ENCODE data around the gene NCKAP5.
A peak's percentile ranks its signal among the peaks of the same experiment; 100 is the strongest.

NCKAP5 gene

GRCh38 chr2:132754392-132754791 is 813.9 kb downstream of the NCKAP5 start:
- no peak for DNase-seq (ENCODE audit: low spot score)

- no peak for DNase-seq (ENCODE audit: low spot score)
Observed at GRCh38 chr2:132752421-132753206, 815.6 kb downstream of the NCKAP5 start.

- DNase-seq (ENCODE audit: low spot score): no peak
Observed at GRCh38 chr2:132751836-132752235, 816.4 kb downstream of the NCKAP5 start.

GRCh38 chr2:132750606-132751005 is 817.7 kb downstream of the NCKAP5 start:
- DNase-seq (ENCODE audit: low spot score): no peak

- DNase-seq (ENCODE audit: low spot score): no peak
Observed at GRCh38 chr2:132747046-132747445, 821.2 kb downstream of the NCKAP5 start.

- no peak for DNase-seq (ENCODE audit: low spot score)
Observed at GRCh38 chr2:132741754-132742153, 826.5 kb downstream of the NCKAP5 start.

GRCh38 chr2:132740081-132740720 is 828.1 kb downstream of the NCKAP5 start:
- no peak for DNase-seq (ENCODE audit: low spot score)

- DNase-seq (ENCODE audit: low spot score): no peak
Observed at GRCh38 chr2:132738223-132738622, 830.0 kb downstream of the NCKAP5 start.

GRCh38 chr2:132736059-132736458 is 832.2 kb downstream of the NCKAP5 start:
- DNase-seq (ENCODE audit: low spot score): no peak

GRCh38 chr2:132734961-132735360 is 833.3 kb downstream of the NCKAP5 start:
- no peak for DNase-seq (ENCODE audit: low spot score)

- no peak for DNase-seq (ENCODE audit: low spot score)
Observed at GRCh38 chr2:132733094-132733493, 835.2 kb downstream of the NCKAP5 start.

- no peak for DNase-seq (ENCODE audit: low spot score)
Observed at GRCh38 chr2:132732694-132733093, 835.6 kb downstream of the NCKAP5 start.

GRCh38 chr2:132731441-132731840 is 836.8 kb downstream of the NCKAP5 start:
- DNase-seq (ENCODE audit: low spot score): no peak

- no peak for DNase-seq (ENCODE audit: low spot score)
Observed at GRCh38 chr2:132730611-132731010, 837.7 kb downstream of the NCKAP5 start.

GRCh38 chr2:132729522-132729921 is 838.7 kb downstream of the NCKAP5 start:
- DNase-seq (ENCODE audit: low spot score): no peak

GRCh38 chr2:132726155-132726554 is 842.1 kb downstream of the NCKAP5 start:
- no peak for DNase-seq (ENCODE audit: low spot score)

GRCh38 chr2:132725748-132726147 is 842.5 kb downstream of the NCKAP5 start:
- no peak for DNase-seq (ENCODE audit: low spot score)

- DNase-seq (ENCODE audit: low spot score): no peak
Observed at GRCh38 chr2:132725148-132725547, 843.1 kb downstream of the NCKAP5 start.

GRCh38 chr2:132721938-132722337 is 846.3 kb downstream of the NCKAP5 start:
- no peak for DNase-seq (ENCODE audit: low spot score)

GRCh38 chr2:132720393-132720792 is 847.9 kb downstream of the NCKAP5 start:
- no peak for DNase-seq (ENCODE audit: low spot score)

- DNase-seq (ENCODE audit: low spot score): no peak
Observed at GRCh38 chr2:132719480-132719879, 848.8 kb downstream of the NCKAP5 start.

GRCh38 chr2:132716954-132717353 is 851.3 kb downstream of the NCKAP5 start:
- peak; percentile 12 for DNase-seq (ENCODE audit: low spot score)

All from globus pallidus (tissue), 1 donor.